Testis (tissue), 2 donors: ENCODE results near the gene CLN3.

ENCODE experiments used
- POLR2A ChIP-seq: fragments of 450-650 bp; IDR thresholded peaks from one replicate; pipeline ENCODE4 v1.6.1; 2017; ENCODE audit warnings: antibody characterized with exemption, mild to moderate bottlenecking, moderate library complexity
- TF ChIP-seq, protein P1 (sequence below), 3 experiments: fragments of 450-650 bp in 2 of 3; fragments of 200-600 bp in 1 of 3; sonication (generic) in 1 of 3; IDR thresholded peaks; one replicate each; pipeline ENCODE4 v1.5.1; 2016 to 2019; ENCODE audit warnings: antibody characterized with exemption in 3 of 3, mild to moderate bottlenecking in 2 of 3, moderate library complexity in 1 of 3

DNA sequence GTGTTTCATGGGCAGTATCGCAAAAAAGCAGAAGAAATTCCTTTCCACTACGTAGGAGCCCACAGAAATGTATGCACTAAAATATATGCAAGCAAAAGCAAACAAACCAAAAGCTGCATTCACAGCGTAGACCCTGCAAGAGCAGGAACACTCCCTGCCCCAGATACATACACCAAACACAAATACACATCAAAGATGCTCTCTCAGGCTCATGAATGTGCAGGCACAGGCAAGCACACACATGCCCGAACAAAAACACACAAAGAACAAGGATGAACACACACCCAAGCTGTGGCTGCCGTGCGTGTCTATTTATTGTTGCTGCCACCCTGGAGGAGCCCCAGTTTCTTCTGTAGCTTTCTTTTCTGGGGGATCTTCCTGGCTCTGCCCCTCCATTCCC is 45.2 kb upstream of the CLN3 start:
- TF ChIP-seq, protein P1, sequence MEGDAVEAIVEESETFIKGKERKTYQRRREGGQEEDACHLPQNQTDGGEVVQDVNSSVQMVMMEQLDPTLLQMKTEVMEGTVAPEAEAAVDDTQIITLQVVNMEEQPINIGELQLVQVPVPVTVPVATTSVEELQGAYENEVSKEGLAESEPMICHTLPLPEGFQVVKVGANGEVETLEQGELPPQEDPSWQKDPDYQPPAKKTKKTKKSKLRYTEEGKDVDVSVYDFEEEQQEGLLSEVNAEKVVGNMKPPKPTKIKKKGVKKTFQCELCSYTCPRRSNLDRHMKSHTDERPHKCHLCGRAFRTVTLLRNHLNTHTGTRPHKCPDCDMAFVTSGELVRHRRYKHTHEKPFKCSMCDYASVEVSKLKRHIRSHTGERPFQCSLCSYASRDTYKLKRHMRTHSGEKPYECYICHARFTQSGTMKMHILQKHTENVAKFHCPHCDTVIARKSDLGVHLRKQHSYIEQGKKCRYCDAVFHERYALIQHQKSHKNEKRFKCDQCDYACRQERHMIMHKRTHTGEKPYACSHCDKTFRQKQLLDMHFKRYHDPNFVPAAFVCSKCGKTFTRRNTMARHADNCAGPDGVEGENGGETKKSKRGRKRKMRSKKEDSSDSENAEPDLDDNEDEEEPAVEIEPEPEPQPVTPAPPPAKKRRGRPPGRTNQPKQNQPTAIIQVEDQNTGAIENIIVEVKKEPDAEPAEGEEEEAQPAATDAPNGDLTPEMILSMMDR (IDR thresholded peaks at IDR 0.05): no peak
- no peak for TF ChIP-seq POLR2A
